Measurements from ENCODE around the gene LIPA.

Gene LIPA

GRCh38 chr10:89228962-89229361 lies 22.6 kb downstream of the LIPA start:
- Histone ChIP-seq H3K23ac (ENCODE audit: low read length in 2 of 2) (no peak overlapping the region), H3K4me2 (ENCODE audit: low read length, poor library complexity, severe bottlenecking) (no peak overlapping the region), H3K4me3 (ENCODE audit: insufficient read depth in 1 of 2, low read depth in 1 of 2, low read length in 2 of 2) (no peak overlapping the region), H3K4ac (ENCODE audit: low read depth in 1 of 2, low read length in 2 of 2) (no peak overlapping the region), H4K91ac (ENCODE audit: low read length) (no peak overlapping the region), H3K79me1 (replicated peaks; ENCODE audit: low read length, poor library complexity, severe bottlenecking) (peaks cover 2% of the 10 kb centered on the region), H3K18ac (ENCODE audit: low read depth in 1 of 2, low read length in 2 of 2) (no peak overlapping the region), H2BK5ac (ENCODE audit: low read depth, low read length, poor library complexity, severe bottlenecking) (no peak overlapping the region), H2BK12ac (ENCODE audit: low read length in 2 of 2) (no peak overlapping the region), H2AK5ac (ENCODE audit: low read length, severe bottlenecking) (no peak overlapping the region), H2BK15ac (ENCODE audit: low read depth, poor library complexity, severe bottlenecking) (no peak overlapping the region), H3K36me3 (ENCODE audit: control insufficient read depth in 1 of 2, insufficient read depth in 2 of 2, low read depth in 1 of 2, low read length in 2 of 2) (peaks cover 0 to 83% of the 10 kb centered on the region in 2 experiments), H3K27ac (ENCODE audit: low read length, poor library complexity, severe bottlenecking) (no peak overlapping the region), H3K9me3 (ENCODE audit: control insufficient read depth, low read length) (no peaks in the 10 kb centered on the region), H2BK120ac (ENCODE audit: low read depth, low read length) (no peak overlapping the region), H3K4me1 (ENCODE audit: control insufficient read depth, insufficient read depth, low read depth, low read length) (no peaks in the 10 kb centered on the region), H3K9ac (ENCODE audit: low read length) (no peak overlapping the region), H3K14ac (ENCODE audit: low read length in 2 of 2) (no peak overlapping the region), H2AFZ (ENCODE audit: low read depth, low read length) (no peak overlapping the region), H3K27me3 (ENCODE audit: control insufficient read depth in 1 of 2, insufficient read depth in 1 of 2, low read length in 2 of 2) (no peaks in the 10 kb centered on the region), H4K8ac (ENCODE audit: low read length) (no peak overlapping the region)
- no peak for DNase-seq

- no peak overlapping the region for H2BK12ac ChIP-seq (ENCODE audit: low read length in 2 of 2)
- no peak overlapping the region for H2BK120ac ChIP-seq (ENCODE audit: low read depth, low read length)
- no peak overlapping the region for H3K4me3 ChIP-seq (ENCODE audit: insufficient read depth in 1 of 2, low read depth in 1 of 2, low read length in 2 of 2)
- no peaks in the 10 kb centered on the region for H3K27me3 ChIP-seq (ENCODE audit: control insufficient read depth in 1 of 2, insufficient read depth in 1 of 2, low read length in 2 of 2)
- no peak for DNase-seq
- H3K79me1 ChIP-seq (replicated peaks; ENCODE audit: low read length, poor library complexity, severe bottlenecking) = peaks cover 2% of the 10 kb centered on the region
- H3K23ac ChIP-seq (ENCODE audit: low read length in 2 of 2) = no peak overlapping the region
- no peaks in the 10 kb centered on the region for H3K4me1 ChIP-seq (ENCODE audit: control insufficient read depth, insufficient read depth, low read depth, low read length)
- H3K36me3 ChIP-seq (ENCODE audit: control insufficient read depth in 1 of 2, insufficient read depth in 2 of 2, low read depth in 1 of 2, low read length in 2 of 2) = peaks cover 0 to 85% of the 10 kb centered on the region in 2 experiments
- 91% methylated on average over 2 of the region's 3 CpGs for WGBS
- H2BK15ac ChIP-seq (ENCODE audit: low read depth, poor library complexity, severe bottlenecking) = no peak overlapping the region
- no peak overlapping the region for H4K91ac ChIP-seq (ENCODE audit: low read length)
- no peak overlapping the region for H3K4ac ChIP-seq (ENCODE audit: low read depth in 1 of 2, low read length in 2 of 2)
- no peak overlapping the region for H2AFZ ChIP-seq (ENCODE audit: low read depth, low read length)
- H2BK5ac ChIP-seq (ENCODE audit: low read depth, low read length, poor library complexity, severe bottlenecking) = no peak overlapping the region
- H3K14ac ChIP-seq (ENCODE audit: low read length in 2 of 2) = no peak overlapping the region
- no peaks in the 10 kb centered on the region for H3K9me3 ChIP-seq (ENCODE audit: control insufficient read depth, low read length)
- no peak overlapping the region for H3K18ac ChIP-seq (ENCODE audit: low read depth in 1 of 2, low read length in 2 of 2)
- no peak overlapping the region for H3K27ac ChIP-seq (ENCODE audit: low read length, poor library complexity, severe bottlenecking)
- no peak overlapping the region for H3K9ac ChIP-seq (ENCODE audit: low read length)
- H2AK5ac ChIP-seq (ENCODE audit: low read length, severe bottlenecking) = no peak overlapping the region
- H3K4me2 ChIP-seq (ENCODE audit: low read length, poor library complexity, severe bottlenecking) = no peak overlapping the region
- no peak overlapping the region for H4K8ac ChIP-seq (ENCODE audit: low read length)
Measured at GRCh38 chr10:89228146-89228545, 23.4 kb downstream of the LIPA start.

- H2BK12ac ChIP-seq (ENCODE audit: low read length in 2 of 2) = no peak overlapping the region
- DNase-seq = no peak
- H3K4me3 ChIP-seq (ENCODE audit: insufficient read depth in 1 of 2, low read depth in 1 of 2, low read length in 2 of 2) = no peak overlapping the region
- no peak overlapping the region for H3K9ac ChIP-seq (ENCODE audit: low read length)
- H2BK15ac ChIP-seq (ENCODE audit: low read depth, poor library complexity, severe bottlenecking) = no peak overlapping the region
- H3K9me3 ChIP-seq (ENCODE audit: control insufficient read depth, low read length) = no peaks in the 10 kb centered on the region
- H3K23ac ChIP-seq (ENCODE audit: low read length in 2 of 2) = no peak overlapping the region
- H4K91ac ChIP-seq (ENCODE audit: low read length) = no peak overlapping the region
- no peak overlapping the region for H2BK120ac ChIP-seq (ENCODE audit: low read depth, low read length)
- no peaks in the 10 kb centered on the region for H3K4me1 ChIP-seq (ENCODE audit: control insufficient read depth, insufficient read depth, low read depth, low read length)
- no CpG with 5 or more reads among the region's 1 CpG for WGBS
- no peak overlapping the region for H4K8ac ChIP-seq (ENCODE audit: low read length)
- H3K79me1 ChIP-seq (replicated peaks; ENCODE audit: low read length, poor library complexity, severe bottlenecking) = peaks cover 2% of the 10 kb centered on the region
- no peak overlapping the region for H3K4ac ChIP-seq (ENCODE audit: low read depth in 1 of 2, low read length in 2 of 2)
- H2AFZ ChIP-seq (ENCODE audit: low read depth, low read length) = no peak overlapping the region
- no peak overlapping the region for H3K27ac ChIP-seq (ENCODE audit: low read length, poor library complexity, severe bottlenecking)
- H3K36me3 ChIP-seq (ENCODE audit: control insufficient read depth in 1 of 2, insufficient read depth in 2 of 2, low read depth in 1 of 2, low read length in 2 of 2) = peaks cover 0 to 88% of the 10 kb centered on the region in 2 experiments
- H3K27me3 ChIP-seq (ENCODE audit: control insufficient read depth in 1 of 2, insufficient read depth in 1 of 2, low read length in 2 of 2) = no peaks in the 10 kb centered on the region
- no peak overlapping the region for H3K14ac ChIP-seq (ENCODE audit: low read length in 2 of 2)
- H3K18ac ChIP-seq (ENCODE audit: low read depth in 1 of 2, low read length in 2 of 2) = no peak overlapping the region
- H2AK5ac ChIP-seq (ENCODE audit: low read length, severe bottlenecking) = no peak overlapping the region
- H2BK5ac ChIP-seq (ENCODE audit: low read depth, low read length, poor library complexity, severe bottlenecking) = no peak overlapping the region
- H3K4me2 ChIP-seq (ENCODE audit: low read length, poor library complexity, severe bottlenecking) = no peak overlapping the region
Measured at GRCh38 chr10:89226891-89227290, 24.7 kb downstream of the LIPA start.

- no peak overlapping the region for H2BK12ac ChIP-seq (ENCODE audit: low read length in 2 of 2)
- no peak overlapping the region for H4K91ac ChIP-seq (ENCODE audit: low read length)
- no peak overlapping the region for H3K4ac ChIP-seq (ENCODE audit: low read depth in 1 of 2, low read length in 2 of 2)
- no peak overlapping the region for H2BK120ac ChIP-seq (ENCODE audit: low read depth, low read length)
- H3K36me3 ChIP-seq (ENCODE audit: control insufficient read depth in 1 of 2, insufficient read depth in 2 of 2, low read depth in 1 of 2, low read length in 2 of 2) = peaks cover 0 to 79% of the 10 kb centered on the region in 2 experiments
- peaks cover 2% of the 10 kb centered on the region for H3K79me1 ChIP-seq (replicated peaks; ENCODE audit: low read length, poor library complexity, severe bottlenecking)
- H3K4me2 ChIP-seq (ENCODE audit: low read length, poor library complexity, severe bottlenecking) = no peak overlapping the region
- no peaks in the 10 kb centered on the region for H3K4me1 ChIP-seq (ENCODE audit: control insufficient read depth, insufficient read depth, low read depth, low read length)
- no peak for DNase-seq
- no peak overlapping the region for H3K9ac ChIP-seq (ENCODE audit: low read length)
- no peak overlapping the region for H3K14ac ChIP-seq (ENCODE audit: low read length in 2 of 2)
- H3K27ac ChIP-seq (ENCODE audit: low read length, poor library complexity, severe bottlenecking) = no peak overlapping the region
- no peak overlapping the region for H2BK5ac ChIP-seq (ENCODE audit: low read depth, low read length, poor library complexity, severe bottlenecking)
- no peaks in the 10 kb centered on the region for H3K9me3 ChIP-seq (ENCODE audit: control insufficient read depth, low read length)
- 68% methylated on average over 17 of the region's 18 CpGs for WGBS
- no peak overlapping the region for H3K23ac ChIP-seq (ENCODE audit: low read length in 2 of 2)
- no peak overlapping the region for H4K8ac ChIP-seq (ENCODE audit: low read length)
- H2AFZ ChIP-seq (ENCODE audit: low read depth, low read length) = no peak overlapping the region
- H3K18ac ChIP-seq (ENCODE audit: low read depth in 1 of 2, low read length in 2 of 2) = no peak overlapping the region
- no peak overlapping the region for H2AK5ac ChIP-seq (ENCODE audit: low read length, severe bottlenecking)
- no peak overlapping the region for H3K4me3 ChIP-seq (ENCODE audit: insufficient read depth in 1 of 2, low read depth in 1 of 2, low read length in 2 of 2)
- H3K27me3 ChIP-seq (ENCODE audit: control insufficient read depth in 1 of 2, insufficient read depth in 1 of 2, low read length in 2 of 2) = no peaks in the 10 kb centered on the region
- H2BK15ac ChIP-seq (ENCODE audit: low read depth, poor library complexity, severe bottlenecking) = no peak overlapping the region
Measured at GRCh38 chr10:89224739-89225443, 26.7 kb downstream of the LIPA start.
